Chondrocyte (in vitro differentiated cells): ENCODE measurements around the gene AGO4. TPM values are rescaled to one million over a fixed set of nuclear protein-coding genes. Genes with fewer than 3 reads are reported as not detected.
"Not testable (repeated sequence)": the region's sequence is repeated elsewhere in the genome, so short reads cannot be mapped to it uniquely, and the experiment has no call there.

Experiments used
- DNase-seq: peaks from one replicate; pipeline ENCODE4 v3.0.0; 2021; ENCODE audit warnings: mixed read lengths, low spot score
- H3K27ac Mint-ChIP-seq: one replicate; pipeline ENCODE4 v1.8.0; 2021; ENCODE audit warnings: mild to moderate bottlenecking, moderate library complexity, mixed read lengths; ENCODE audit not compliant: unreplicated experiment
- H3K27me3 Mint-ChIP-seq: 2 replicates; pipeline ENCODE4 v1.8.0; 2021; ENCODE audit warnings: low read depth, mixed read lengths
- H3K36me3 Mint-ChIP-seq: 2 replicates; pipeline ENCODE4 v1.8.0; 2021; ENCODE audit warnings: low read depth, mixed read lengths
- H3K4me1 Mint-ChIP-seq: 2 replicates; pipeline ENCODE4 v1.8.0; 2021; ENCODE audit warnings: low read depth, mild to moderate bottlenecking, mixed read lengths
- H3K4me3 Mint-ChIP-seq: one replicate; pipeline ENCODE4 v1.8.0; 2021; ENCODE audit warnings: mild to moderate bottlenecking, moderate library complexity, mixed read lengths; ENCODE audit not compliant: unreplicated experiment
- H3K9me3 Mint-ChIP-seq: 2 replicates; pipeline ENCODE4 v1.8.0; 2021; ENCODE audit warnings: low read depth, mixed read lengths
- CTCF ChIP-seq: fragments of 200-600 bp; sonication (generic); IDR thresholded peaks from 2 replicates; pipeline ENCODE4 v1.5.0; 2021; ENCODE audit warnings: antibody characterized with exemption, mild to moderate bottlenecking, moderate library complexity
- total RNA-seq: library from RNA; stranded (reverse); gene quantifications from 3 replicates; pipeline ENCODE4 v1.2.1, GENCODE V29; 2021

AGO4 gene
- total RNA-seq, 1 donor from 2014 or later, result 11.8 TPM

DNA sequence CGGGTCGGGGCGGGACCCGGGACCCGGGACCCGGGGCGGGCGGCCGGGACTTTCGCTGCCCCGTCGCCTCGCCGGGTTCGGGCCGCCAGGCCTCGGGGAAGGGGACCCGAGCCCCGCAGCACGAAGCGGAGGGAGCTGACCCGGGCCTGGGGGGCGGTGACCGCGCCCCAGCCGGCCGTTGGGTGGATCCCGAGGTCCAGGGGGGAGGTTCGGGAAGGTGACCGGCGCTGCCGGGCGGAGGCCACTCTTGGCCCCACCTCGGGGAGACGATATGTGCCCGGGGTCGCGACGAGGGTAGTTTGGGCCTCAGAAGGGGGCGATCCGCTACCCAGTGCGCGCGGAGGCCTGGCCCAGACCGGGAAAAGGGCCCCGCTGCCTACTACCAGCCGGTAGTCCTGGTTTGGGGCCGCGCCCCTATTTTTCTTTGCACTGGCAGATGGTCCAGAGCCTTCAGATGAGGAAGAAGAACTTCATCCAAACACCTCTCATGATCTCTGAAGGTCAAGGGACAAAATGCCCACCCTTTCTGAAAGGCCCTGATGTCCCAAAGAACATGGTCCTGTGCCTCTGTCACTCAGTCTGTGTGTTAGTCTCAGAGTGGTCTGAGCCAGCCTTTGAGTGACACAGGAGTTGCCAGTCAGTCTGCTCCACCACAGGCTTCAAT, 766 bp downstream of the AGO4 start:
- Mint-ChIP-seq H3K36me3 (peaks cover 1% of the 10 kb centered on the region), H3K9me3 (no peaks in the 10 kb centered on the region), H3K27me3 (no peaks in the 10 kb centered on the region), H3K4me3 (peak overlapping the region; percentile 85), H3K27ac (peak overlapping the region; percentile 89), H3K4me1 (peaks cover 28% of the 10 kb centered on the region)
- no peak for DNase-seq
- TF ChIP-seq CTCF, result no peak

- TF ChIP-seq CTCF, result no peak
- Mint-ChIP-seq H3K4me1 (peaks cover 27% of the 10 kb centered on the region), H3K36me3 (peaks cover 1% of the 10 kb centered on the region), H3K27ac (peak overlapping the region; percentile 89), H3K9me3 (no peaks in the 10 kb centered on the region), H3K27me3 (no peaks in the 10 kb centered on the region), H3K4me3 (peak overlapping the region; percentile 85)
- no peak for DNase-seq
Observed at GRCh38 chr1:35809114-35810095, 1.6 kb downstream of the AGO4 start.

DNA sequence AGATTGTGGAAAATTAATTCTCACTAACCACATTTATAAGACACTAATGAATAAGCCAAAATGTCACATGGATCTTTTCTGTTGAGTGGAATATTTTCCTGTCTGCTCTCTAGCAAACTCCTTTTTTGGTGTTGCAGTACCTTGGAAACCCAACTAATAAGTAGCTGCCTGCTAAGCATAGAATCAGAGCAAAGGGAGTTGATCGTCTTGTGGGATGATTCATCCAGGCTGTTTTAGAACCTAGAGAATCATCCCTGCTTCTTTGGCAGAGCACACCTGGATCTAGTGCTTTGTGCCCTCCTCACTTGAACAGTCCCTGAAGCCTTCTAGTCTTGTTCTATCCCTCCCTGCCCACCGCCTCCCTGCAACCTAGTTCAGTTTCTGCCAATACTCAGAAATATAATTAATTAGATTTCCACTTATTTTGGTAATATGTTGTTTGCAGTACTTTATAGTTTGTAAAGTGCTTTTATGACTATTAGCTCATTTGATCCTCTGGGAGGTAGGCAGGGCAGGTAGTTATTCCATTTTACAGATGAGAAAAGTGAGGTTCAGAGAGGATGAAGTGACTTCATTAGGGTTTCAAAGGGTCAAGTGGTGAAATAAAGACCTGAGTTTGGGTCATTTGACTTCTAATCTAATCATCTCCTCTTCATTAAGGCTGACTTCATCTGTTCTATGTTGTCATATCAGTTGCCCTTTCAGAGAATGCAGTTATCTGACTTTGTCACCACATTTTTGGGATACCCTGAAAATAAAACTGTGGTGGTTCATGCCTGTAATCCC, 2.5 kb downstream of the AGO4 start:
- no peak overlapping the region for H3K27ac Mint-ChIP-seq
- no peak for DNase-seq
- TF ChIP-seq CTCF, result no peak
- H3K27me3 Mint-ChIP-seq, result no peaks in the 10 kb centered on the region
- H3K4me3 Mint-ChIP-seq, result peak overlapping the region; percentile 31
- H3K4me1 Mint-ChIP-seq, result peaks cover 24% of the 10 kb centered on the region
- H3K36me3 Mint-ChIP-seq, result peaks cover 1% of the 10 kb centered on the region
- no peaks in the 10 kb centered on the region for H3K9me3 Mint-ChIP-seq

DNA sequence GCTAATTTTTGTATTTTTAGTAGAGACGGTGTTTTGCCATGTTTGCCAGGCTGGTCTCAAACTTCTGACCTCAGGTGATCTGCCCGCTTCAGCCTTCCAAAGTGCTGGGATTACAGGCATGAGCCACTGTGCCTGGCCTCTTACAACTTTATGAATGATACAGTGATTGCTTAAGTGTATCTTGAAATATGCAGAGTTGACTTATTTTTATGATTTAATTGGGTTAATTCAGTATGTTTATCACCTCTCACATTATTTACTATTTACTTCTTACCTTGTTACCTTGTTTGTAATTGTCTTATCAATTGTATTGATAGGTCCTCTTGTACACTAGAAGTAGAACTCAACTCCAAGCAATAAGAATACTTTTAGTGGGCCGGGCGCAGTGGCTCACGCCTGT, 4.9 kb downstream of the AGO4 start:
- not testable (repeated sequence) for DNase-seq, H3K27me3 Mint-ChIP-seq, H3K4me3 Mint-ChIP-seq, H3K36me3 Mint-ChIP-seq, H3K27ac Mint-ChIP-seq, H3K9me3 Mint-ChIP-seq
- peaks cover 19% of the 10 kb centered on the region for H3K4me1 Mint-ChIP-seq

DNA sequence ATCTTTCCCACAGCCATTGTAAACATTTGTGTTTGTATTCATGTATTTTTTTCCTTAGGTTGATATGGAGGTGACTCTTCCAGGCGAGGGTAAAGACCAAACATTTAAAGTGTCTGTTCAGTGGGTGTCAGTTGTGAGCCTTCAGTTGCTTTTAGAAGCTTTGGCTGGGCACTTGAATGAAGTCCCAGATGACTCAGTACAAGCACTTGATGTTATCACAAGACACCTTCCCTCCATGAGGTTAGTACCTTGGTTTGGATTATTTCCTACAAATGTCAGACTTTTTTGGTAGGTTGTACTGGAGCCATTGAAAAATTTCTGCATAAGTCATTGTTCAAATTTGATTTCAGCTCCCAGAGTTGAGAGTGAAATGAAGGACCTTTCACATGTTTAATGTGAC, 17.4 kb downstream of the AGO4 start:
- Mint-ChIP-seq H3K36me3 (peaks cover 17% of the 10 kb centered on the region), H3K9me3 (no peaks in the 10 kb centered on the region), H3K4me3 (no peak overlapping the region), H3K4me1 (no peaks in the 10 kb centered on the region), H3K27ac (no peak overlapping the region), H3K27me3 (no peaks in the 10 kb centered on the region)
- no peak for TF ChIP-seq CTCF
- no peak for DNase-seq
